IPS-18c (cell line): ENCODE results near the gene XAF1.
"Not testable (repeated sequence)": the region's sequence is repeated elsewhere in the genome, so short reads cannot be mapped to it uniquely, and the experiment has no call there.

ENCODE experiments used
- H3K4me3 ChIP-seq: 2 replicates; pipeline ENCODE4 v1.7.0; 2013; ENCODE audit warnings: low read depth, mild to moderate bottlenecking, low read length, moderate library complexity; ENCODE audit not compliant: insufficient read depth
- H3K9me3 ChIP-seq: one replicate; pipeline ENCODE4 v1.6.1; 2013; ENCODE audit warnings: mild to moderate bottlenecking, low read length, moderate library complexity; ENCODE audit not compliant: control insufficient read depth, insufficient read depth

XAF1 gene

DNA sequence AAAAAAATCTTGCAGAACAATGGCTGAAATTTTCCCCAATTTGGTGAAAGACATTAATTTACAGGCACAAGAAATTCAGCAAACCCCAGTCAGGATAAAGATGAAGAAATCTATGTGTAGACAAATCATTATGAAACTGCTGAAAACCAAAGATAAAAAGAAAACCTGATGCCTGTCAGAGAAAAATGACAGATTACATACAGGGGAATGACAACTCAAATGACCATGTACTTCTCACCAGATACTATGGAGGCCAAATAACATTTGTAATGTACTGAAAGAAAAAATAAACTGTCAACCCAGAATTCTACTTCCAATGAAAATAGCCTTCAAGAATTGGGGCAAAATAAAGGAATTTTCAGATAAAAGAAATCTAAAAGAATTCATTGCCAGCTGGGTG, 7.2 kb upstream of the XAF1 start:
- peaks cover 2% of the 10 kb centered on the region for H3K9me3 ChIP-seq
- H3K4me3 ChIP-seq = no peak overlapping the region

DNA sequence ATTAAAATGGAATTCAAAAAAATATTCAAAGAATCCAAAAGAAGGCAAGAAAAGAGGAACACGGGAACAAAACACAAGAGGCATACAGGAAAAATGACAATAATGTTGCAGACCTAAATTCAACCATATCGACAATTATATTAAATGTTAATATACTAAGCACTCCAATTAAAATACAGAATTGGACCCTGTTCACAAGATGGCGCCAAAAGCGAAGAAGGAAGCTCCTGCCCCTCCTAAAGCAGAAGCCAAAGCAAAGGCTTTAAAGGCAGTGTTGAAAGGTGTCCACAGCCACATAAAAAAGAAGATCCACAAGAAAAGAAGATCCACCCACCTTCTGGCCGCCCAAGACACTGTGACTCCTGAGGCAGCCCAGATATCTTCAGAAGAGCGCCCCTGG, 6.3 kb upstream of the XAF1 start:
- Histone ChIP-seq H3K4me3 (no peak overlapping the region), H3K9me3 (no peaks in the 10 kb centered on the region)

DNA sequence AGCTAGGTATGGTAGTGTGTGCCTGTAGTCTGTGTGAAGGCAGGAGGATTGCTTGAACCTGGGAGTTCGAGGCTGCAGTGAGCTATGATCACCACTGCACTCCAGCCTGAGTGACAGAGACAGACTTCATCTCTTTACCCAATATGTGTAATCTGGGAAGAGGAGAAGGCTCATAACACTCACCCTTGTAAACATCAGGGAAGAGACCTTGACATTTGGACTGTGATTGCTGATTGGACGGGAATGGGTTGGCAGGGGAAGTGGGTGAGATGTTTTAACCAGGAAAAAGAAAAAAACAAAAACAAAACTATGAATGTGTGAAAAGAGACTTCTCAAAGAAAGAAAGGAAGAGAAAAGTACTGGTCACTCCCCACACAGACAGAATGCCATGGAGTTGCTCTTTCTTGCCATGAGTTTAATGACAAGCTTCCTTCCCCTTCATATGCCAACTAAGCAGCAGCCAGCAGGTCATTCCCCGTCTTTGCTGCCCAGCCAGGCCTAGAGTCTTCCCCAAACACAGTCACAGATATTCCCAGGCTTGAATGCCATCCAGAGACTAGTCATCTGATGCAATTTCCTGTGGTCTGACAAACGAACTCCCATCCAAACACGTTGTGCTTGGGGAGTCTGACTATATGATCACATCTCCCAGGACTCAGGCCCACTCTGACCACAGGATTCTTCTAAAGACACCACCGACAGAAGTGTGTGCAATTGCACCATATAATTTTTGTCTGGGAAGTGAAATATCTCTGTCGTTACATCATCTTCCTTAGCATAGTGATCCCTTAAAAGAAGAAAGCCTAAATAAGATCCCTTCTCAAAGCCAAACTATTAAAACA, 3.6 kb upstream of the XAF1 start:
- no peaks in the 10 kb centered on the region for H3K9me3 ChIP-seq
- H3K4me3 ChIP-seq = no peak overlapping the region

DNA sequence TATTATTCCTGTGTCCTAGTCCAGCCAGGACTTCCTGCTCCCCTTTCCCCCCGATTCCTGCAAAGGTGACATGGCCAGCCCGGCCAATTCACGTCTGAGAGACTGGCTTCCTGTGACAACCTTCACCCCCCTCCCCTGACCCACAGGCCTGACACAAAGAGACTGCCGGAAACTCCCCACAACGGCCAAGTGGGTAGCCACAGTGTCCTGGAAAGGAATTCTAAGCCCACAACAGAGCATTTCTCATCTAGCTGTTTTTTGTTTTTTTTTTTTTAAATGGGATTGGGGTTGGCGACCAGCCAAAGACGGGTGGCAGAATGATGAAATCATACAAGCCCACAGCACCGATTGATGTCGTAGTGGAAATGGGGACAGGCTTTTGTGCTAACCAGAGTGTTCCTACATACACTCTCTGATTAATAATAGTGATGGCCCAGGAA, 2.8 kb upstream of the XAF1 start:
- H3K4me3 ChIP-seq = no peak overlapping the region

DNA sequence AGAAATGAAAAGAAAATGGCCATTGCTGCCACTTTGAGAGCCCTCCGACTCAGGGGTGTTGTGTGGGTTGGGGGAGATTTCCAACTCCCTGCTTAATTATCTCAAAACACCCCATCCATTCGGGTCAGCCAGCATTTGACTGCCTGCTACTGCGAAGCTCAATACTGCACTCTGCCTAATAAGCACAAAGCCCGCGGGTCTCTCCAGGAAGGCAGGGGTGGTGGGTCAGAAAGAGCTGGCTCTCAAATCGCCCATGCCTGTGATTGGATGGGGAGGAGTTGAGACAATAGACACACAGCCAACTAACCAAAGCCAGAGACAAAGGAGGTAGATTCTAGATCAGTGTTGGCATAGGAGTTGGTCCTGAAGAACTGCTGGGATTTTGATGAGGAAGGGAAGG, 2.3 kb upstream of the XAF1 start:
- Histone ChIP-seq H3K4me3 (no peak overlapping the region), H3K9me3 (no peaks in the 10 kb centered on the region)

More for the DNA sequence above, 2.8 kb upstream of the XAF1 start:
- no peaks in the 10 kb centered on the region for H3K9me3 ChIP-seq

DNA sequence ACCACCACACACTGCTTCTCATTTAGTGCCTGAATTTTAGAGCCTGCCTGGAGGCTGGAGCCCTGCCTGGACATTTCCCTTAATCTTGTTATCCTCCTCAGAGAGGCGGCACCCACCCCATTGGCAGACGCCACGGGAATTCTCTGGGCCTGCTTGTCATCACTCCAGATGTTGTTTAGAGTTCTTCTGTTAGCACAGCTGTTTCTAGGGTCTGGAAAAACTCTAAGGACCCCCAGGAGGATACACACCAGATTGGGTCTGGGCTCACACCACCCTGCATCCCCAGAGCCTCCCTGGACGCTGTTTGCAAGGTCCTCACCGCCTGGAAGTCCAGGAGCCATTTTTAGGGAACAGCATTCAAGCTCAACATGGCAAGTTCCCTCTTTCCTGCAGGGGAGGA, 565 bp upstream of the XAF1 start:
- H3K9me3 ChIP-seq = no peaks in the 10 kb centered on the region
- no peak overlapping the region for H3K4me3 ChIP-seq

DNA sequence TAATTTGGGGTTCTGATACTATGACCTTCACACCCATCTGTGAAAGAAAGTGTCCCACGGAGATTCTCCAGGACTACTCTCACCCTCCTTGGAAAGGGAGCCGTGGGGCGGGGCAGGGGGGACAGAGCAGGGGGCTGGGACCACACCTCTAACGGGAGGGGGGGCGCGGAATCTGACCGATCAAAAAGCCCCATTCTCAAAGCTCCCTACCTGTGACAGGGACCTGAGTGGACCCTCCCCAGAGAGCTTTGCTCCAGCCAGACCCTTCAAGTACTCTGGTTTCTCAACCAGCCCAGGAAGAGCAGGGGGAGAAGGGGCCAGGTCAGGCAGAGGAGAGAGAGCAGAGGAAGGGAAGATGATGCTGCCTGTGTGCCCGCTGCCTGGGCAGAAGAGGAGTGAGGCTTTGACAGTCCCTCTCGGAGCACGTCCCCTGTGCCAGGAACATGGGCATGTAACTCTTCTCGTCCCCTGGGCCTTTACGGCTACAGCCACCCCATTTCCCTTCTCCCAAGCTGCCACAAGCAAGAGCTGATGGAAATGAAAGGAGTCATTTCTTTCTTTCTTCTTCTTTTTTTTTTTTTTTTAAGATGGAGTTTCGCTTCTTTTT, 682 bp downstream of the XAF1 start:
- no peak overlapping the region for H3K4me3 ChIP-seq
- no peaks in the 10 kb centered on the region for H3K9me3 ChIP-seq

DNA sequence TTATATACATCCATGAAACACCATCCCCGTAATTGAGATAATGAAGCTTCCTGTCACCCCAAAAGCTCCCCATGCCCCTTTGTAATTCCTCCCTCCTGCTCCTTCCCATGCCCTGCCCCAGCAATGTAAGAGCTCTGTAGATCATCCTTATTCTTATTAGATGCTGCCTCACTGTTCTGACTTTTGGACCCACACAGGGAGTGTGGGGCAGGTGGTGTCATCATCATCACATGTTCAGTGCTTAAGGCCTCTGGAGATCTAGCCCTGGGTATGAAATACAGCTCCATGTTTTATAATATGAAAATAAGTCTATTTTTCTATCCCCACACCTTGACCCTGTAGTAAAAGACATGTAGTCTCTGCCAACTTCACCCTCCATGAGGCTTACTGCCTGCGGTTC, 1.9 kb downstream of the XAF1 start:
- Histone ChIP-seq H3K9me3 (no peaks in the 10 kb centered on the region), H3K4me3 (no peak overlapping the region)

DNA sequence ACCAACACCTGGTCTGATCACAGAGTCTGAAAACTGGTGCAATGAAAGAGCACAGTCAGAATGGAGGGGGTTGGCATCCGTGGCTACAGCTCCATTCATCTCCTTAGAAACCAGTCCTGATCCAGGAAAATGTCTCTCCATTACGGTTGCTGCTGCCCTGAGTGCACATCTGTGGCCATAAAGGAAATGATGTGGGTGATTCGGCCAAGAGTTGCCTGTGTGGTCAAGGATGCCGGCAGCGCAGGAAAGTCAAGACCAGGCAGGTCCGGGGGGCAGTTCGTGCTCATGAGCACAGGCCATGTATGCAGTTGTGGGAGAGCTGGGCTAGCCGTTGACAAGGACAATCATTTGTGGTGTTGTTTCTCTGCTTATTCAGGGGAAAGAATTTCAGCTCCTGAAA, 5.9 kb downstream of the XAF1 start:
- Histone ChIP-seq H3K9me3 (no peaks in the 10 kb centered on the region), H3K4me3 (no peak overlapping the region)

DNA sequence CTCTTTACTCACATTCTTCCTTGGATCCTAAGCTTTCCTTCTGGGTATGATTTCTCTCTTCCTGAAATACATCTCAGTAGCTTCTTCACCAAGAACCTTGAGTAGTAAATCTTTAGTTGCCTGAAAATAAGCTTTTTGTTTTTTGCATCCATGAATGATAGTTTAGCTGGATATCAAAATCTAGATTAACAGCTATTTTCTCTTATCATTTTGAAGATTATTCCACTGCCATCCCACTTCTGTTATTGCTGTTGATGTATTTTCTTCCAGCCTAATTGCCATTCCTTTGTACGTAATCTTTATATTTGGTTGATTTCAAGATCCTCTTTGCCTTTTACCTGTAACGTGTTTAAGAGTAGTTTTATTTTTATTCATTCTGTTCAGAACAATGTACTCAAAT, 12.6 kb downstream of the XAF1 start:
- no peaks in the 10 kb centered on the region for H3K9me3 ChIP-seq
- H3K4me3 ChIP-seq = no peak overlapping the region

DNA sequence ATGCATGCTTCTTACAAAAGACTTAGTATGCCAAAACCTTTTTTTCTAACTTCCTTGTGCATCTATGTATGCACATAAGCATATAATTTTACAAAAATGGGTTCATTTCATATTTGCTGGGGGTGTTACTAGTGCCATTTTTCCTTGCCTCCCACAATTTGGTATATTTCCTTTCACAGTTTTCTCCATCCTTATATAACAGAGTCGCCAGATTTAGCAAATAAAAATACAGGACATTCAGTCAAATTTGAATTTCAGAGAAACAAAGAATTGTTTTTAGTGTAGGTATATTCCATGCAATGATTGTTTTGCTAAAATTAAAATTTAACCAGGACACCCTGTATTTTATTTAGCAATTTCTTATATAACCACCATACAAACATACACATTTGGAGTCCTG, 16.2 kb downstream of the XAF1 start:
- peaks cover 2% of the 10 kb centered on the region for H3K9me3 ChIP-seq
- H3K4me3 ChIP-seq = no peak overlapping the region

DNA sequence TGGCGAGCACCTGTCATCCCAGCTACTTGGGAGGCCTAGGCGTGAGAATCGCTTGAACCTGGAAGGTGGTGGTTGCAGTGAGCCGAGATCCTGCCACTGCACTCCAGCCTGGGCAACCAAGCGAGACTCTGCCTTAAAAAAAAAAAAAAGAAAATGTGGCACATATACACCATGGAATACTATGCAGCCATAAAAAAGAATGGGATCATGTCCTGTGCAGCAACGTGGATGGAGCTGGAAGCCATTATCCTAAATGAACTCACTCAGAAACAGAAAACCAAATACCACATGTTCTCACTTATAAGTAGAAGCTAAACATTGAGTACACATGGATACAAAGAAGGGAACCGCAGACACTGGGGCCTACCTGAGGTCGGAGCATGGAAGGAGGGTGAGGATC, 19.1 kb downstream of the XAF1 start:
- not testable (repeated sequence) for H3K4me3 ChIP-seq, H3K9me3 ChIP-seq

DNA sequence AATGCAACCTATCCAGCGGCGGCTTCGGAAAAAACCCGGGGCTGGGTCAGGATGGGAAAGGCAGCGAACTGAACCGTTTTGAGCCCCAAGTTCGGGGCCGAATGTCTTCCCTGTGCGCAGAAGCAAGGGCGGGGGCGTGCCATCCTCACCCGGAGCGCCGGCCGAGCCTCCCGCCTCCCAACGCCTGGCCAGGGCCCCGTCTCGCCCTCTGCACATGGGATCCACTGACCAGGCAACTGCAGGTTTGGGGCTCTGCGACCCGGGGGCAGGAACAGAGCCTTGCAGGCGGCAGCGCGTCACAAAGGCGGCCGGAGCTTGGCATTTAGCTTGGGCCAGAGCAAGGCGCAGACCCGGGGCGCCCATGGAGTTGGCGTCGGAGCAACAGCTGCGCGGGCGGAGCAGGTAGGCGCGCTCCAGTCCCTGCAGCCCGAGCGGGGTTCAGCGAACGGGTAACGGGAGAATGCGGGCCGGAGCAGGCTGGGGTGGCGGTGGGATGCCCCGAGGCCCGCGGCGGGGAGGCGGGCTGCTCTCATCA, 20.1 kb downstream of the XAF1 start, which contains the start of gene FBXO39:
Gene FBXO39 (plus strand): TSS at position 345 of the 535 bp plus-strand sequence. CDS start 3,654 bp downstream, outside the sequence.
- H3K4me3 ChIP-seq = peak within 1 kb of the TSS; percentile 59

DNA sequence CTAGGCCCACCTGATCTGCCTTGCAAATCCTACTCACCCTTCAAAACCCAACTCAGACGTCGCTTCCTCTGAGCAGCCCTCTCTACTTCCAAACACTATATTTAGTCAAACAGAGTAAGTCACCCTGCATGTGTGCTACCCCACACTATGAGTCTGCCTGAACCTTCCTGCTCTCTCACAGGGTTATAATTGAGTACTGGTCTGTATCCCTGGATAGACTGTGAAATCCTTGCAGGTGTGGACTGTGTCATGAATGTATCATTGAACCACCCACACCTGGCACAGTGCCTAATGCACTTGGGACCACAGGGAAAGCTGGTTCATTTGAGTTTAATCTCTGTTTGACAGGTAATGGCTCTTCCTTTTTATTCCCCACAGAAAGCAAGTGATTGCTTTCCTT, 23.6 kb downstream of the XAF1 start:
- H3K4me3 ChIP-seq = no peak overlapping the region
- H3K9me3 ChIP-seq = peaks cover 2% of the 10 kb centered on the region

More for the DNA sequence above, 20.1 kb downstream of the XAF1 start, which contains the start of gene FBXO39:
- peaks cover 2% of the 10 kb centered on the region for H3K9me3 ChIP-seq

DNA sequence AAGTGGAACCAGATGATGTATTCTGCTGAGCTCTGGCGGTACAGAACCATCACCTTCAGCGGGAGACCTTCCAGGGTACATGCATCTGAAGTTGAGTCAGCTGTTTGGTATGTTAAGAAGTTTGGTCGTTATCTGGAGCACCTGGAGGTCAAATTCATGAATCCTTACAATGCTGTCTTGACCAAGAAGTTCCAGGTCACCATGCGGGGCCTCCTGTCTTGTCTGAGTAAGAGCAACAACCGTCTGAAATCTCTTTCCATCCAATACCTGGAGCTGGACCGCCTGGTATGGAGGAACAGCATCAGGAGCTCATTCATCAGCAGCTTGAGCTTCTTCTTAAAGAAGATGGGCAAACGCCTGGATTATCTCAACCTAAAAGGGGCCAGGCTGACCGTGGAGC, 24.2 kb downstream of the XAF1 start:
- no peak overlapping the region for H3K4me3 ChIP-seq
- peaks cover 2% of the 10 kb centered on the region for H3K9me3 ChIP-seq

DNA sequence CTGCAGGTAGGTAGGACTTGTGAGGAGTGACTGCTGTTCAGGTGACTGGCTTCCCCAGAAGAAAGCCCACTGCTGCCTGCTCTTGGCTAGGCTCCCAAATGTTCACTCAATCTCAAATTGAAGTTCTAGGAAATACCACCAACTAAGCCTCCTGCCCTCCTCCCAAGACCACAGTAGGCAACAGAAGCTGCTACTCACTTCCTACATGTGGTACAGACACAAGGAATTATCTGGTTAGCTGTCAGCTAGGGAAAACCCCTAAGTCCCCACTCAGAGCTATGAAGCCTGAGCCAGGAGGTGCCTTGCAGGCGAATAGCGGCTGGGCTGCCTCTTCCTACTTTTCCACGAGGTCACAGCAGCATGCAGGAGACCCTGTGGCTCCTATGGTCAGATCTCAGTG, 25.0 kb downstream of the XAF1 start:
- H3K9me3 ChIP-seq = peaks cover 2% of the 10 kb centered on the region
- no peak overlapping the region for H3K4me3 ChIP-seq

DNA sequence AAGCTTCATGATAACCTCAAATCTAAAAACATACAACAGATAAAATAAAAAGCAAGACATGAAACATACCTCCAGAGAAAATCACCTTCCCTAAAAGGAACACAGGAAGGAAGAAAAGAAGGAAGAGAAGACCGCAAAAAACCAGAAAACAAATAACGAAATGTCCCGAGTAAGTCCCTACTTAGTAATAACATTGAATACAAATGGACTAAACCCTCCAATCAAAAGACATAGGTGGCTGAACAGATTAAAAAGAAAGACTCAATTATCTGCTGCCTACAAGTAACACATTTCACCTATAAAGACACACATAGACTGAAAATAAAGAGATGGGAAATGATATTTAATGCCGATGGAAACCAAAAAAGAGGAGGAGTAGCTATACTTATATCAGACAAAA, 26.4 kb downstream of the XAF1 start:
- Histone ChIP-seq H3K4me3 (no peak overlapping the region), H3K9me3 (no peaks in the 10 kb centered on the region)

DNA sequence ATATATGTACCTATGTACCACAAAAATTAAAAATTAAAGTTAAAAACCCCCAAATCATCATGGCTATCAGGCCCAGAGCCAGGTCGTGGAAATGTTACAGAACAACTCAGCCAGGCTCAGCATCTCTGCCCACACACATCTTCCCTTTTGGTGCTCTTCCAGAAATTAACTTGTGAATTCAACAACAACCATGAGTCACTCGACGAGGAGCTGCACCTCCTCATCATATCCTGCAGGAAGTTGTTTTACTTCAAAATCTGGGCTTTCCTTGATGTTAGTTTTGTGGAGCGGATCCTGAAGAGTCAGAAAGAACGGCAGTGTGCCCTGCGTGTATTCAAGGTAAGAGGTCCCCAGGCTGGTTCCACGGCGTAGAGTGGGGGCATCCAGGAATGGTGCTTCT, 30.8 kb downstream of the XAF1 start:
- Histone ChIP-seq H3K9me3 (no peaks in the 10 kb centered on the region), H3K4me3 (no peak overlapping the region)
